H1 (cell line): ENCODE data around the gene SPTAN1. TPM values are rescaled to one million over a fixed set of nuclear protein-coding genes. Genes with fewer than 3 reads are reported as not detected.

Experiments used
- CTCF ChIA-PET: fragments of 300-600 bp; sonication (Branson Sonifier 250); formaldehyde crosslinking; loops from one replicate; lab custom pipeline; 2021; ENCODE audit not compliant: partially characterized antibody; lab: Charles Lee
- POLR2A ChIA-PET: fragments of 300-600 bp; sonication (Branson Sonifier 250); formaldehyde crosslinking; loops from one replicate; lab custom pipeline; 2021; ENCODE audit warnings: inconsistent platforms; ENCODE audit not compliant: partially characterized antibody; lab: Charles Lee
- DNase-seq, 2 experiments: peaks; one replicate each; pipeline versions ENCODE4 v3.0.0 to v3.0.0-alpha.2; 2010 to 2022; ENCODE audit warnings: low spot score in 2 of 2, low read depth in 1 of 2, mixed read lengths in 1 of 2
- FAIRE-seq: peaks from 2 replicates; lab custom pipeline; 2011; peaks lifted over from hg19 to GRCh38; lab: Jason Lieb, UNC
- H2AFZ ChIP-seq: 2 replicates; pipeline ENCODE4 v1.8.1; 2012; ENCODE audit warnings: low read length, inconsistent platforms
- H2AK5ac ChIP-seq: 2 replicates; pipeline ENCODE4 v1.6.1; 2013; ENCODE audit warnings: low read depth, low read length
- H2BK120ac ChIP-seq: replicated peaks from 2 replicates; pipeline ENCODE3; 2013; ENCODE audit warnings: low read depth, low read length, inconsistent platforms
- H2BK12ac ChIP-seq: 2 replicates; pipeline ENCODE4 v1.6.1; 2013; ENCODE audit warnings: low read depth, low read length
- H2BK15ac ChIP-seq: 2 replicates; pipeline ENCODE4 v1.6.1; 2013; ENCODE audit warnings: low read length
- H2BK20ac ChIP-seq: 2 replicates; pipeline ENCODE4 v1.6.1; 2013; ENCODE audit warnings: low read length
- H2BK5ac ChIP-seq: 2 replicates; pipeline ENCODE4 v1.6.1; 2013; ENCODE audit warnings: low read depth, low read length
- H3K14ac ChIP-seq: 2 replicates; pipeline ENCODE4 v1.6.1; 2013; ENCODE audit warnings: inconsistent platforms; ENCODE audit not compliant: insufficient read length
- H3K18ac ChIP-seq: 2 replicates; pipeline ENCODE4 v1.6.1; 2013; ENCODE audit warnings: low read length; ENCODE audit errors: extremely low read depth
- H3K23ac ChIP-seq: 2 replicates; pipeline ENCODE4 v1.6.1; 2013; ENCODE audit warnings: inconsistent platforms; ENCODE audit not compliant: insufficient read length
- H3K23me2 ChIP-seq: 2 replicates; pipeline ENCODE4 v1.6.1; 2013; ENCODE audit warnings: low read depth, low read length
- H3K27ac ChIP-seq: 2 replicates; pipeline ENCODE4 v1.6.1; 2011; ENCODE audit warnings: low read depth, low read length, inconsistent platforms
- H3K27me3 ChIP-seq, 4 experiments: replicated peaks in 1 of 4; 1 replicate in 1 of 4; 2 replicates in 3 of 4; pipeline versions ENCODE4 v1.6.1 to v1.8.1; 2011 to 2013; ENCODE audit warnings: low read length in 3 of 4, mild to moderate bottlenecking in 3 of 4, inconsistent platforms in 2 of 4, mixed read lengths in 2 of 4, moderate library complexity in 1 of 4; ENCODE audit not compliant: control insufficient read depth in 3 of 4, insufficient read depth in 3 of 4; ENCODE audit errors: extremely low read depth in 1 of 4
- H3K36me3 ChIP-seq, 4 experiments: 2 replicates each; pipeline versions ENCODE4 v1.6.1 to v1.8.1; 2011 to 2013; ENCODE audit warnings: mild to moderate bottlenecking in 4 of 4, low read length in 3 of 4, moderate library complexity in 2 of 4, control low read depth in 1 of 4, inconsistent platforms in 1 of 4; ENCODE audit not compliant: insufficient read depth in 4 of 4, control insufficient read depth in 2 of 4
- H3K4ac ChIP-seq: replicated peaks from 2 replicates; pipeline ENCODE3; 2013; ENCODE audit warnings: low read length, low read depth, mixed read lengths, inconsistent platforms; ENCODE audit not compliant: insufficient read length
- H3K4me1 ChIP-seq, 4 experiments: replicated peaks in 1 of 4; 1 replicate in 1 of 4; 2 replicates in 3 of 4; pipeline versions ENCODE4 v1.6.1 to v1.8.1; 2011 to 2013; ENCODE audit warnings: low read length in 3 of 4, inconsistent platforms in 2 of 4, mixed read lengths in 1 of 4; ENCODE audit not compliant: insufficient read depth in 4 of 4, control insufficient read depth in 3 of 4
- H3K4me2 ChIP-seq, 2 experiments: 2 replicates each; pipeline versions ENCODE4 v1.6.1 to v1.8.1; 2011 to 2013; ENCODE audit warnings: low read depth in 2 of 2, low read length in 2 of 2, control low read depth in 1 of 2, inconsistent platforms in 1 of 2, mild to moderate bottlenecking in 1 of 2; ENCODE audit not compliant: insufficient read depth in 1 of 2
- H3K4me3 ChIP-seq, 4 experiments: fragments of 200-600, 300-600 bp in 1 of 4; sonication (generic), shearing (Covaris generic), sonication (Bioruptor Twin) in 1 of 4; 2 replicates each; pipeline versions ENCODE4 v1.5.1 to v1.8.1; 2011 to 2016; ENCODE audit warnings: low read length in 4 of 4, low read depth in 3 of 4, control low read depth in 2 of 4, inconsistent platforms in 2 of 4, mild to moderate bottlenecking in 2 of 4, mixed read lengths in 1 of 4, moderate library complexity in 1 of 4; ENCODE audit not compliant: insufficient read depth in 2 of 4; ENCODE audit errors: extremely low read depth in 1 of 4
- H3K56ac ChIP-seq: replicated peaks from 2 replicates; pipeline ENCODE3; 2013; ENCODE audit warnings: low read depth, mild to moderate bottlenecking, mixed read lengths, low read length, inconsistent platforms; ENCODE audit not compliant: insufficient read length
- H3K79me1 ChIP-seq: 2 replicates; pipeline ENCODE4 v1.6.1; 2013; ENCODE audit warnings: low read depth, low read length, control low read depth
- H3K79me2 ChIP-seq, 2 experiments: 2 replicates each; pipeline versions ENCODE4 v1.6.1 to v1.8.1; 2012 to 2013; ENCODE audit warnings: low read length in 2 of 2, mild to moderate bottlenecking in 2 of 2, inconsistent platforms in 1 of 2; ENCODE audit not compliant: insufficient read depth in 2 of 2, control insufficient read depth in 1 of 2
- H3K9ac ChIP-seq, 4 experiments: replicated peaks in 1 of 4; 1 replicate in 1 of 4; 2 replicates in 3 of 4; pipeline versions ENCODE4 v1.6.1 to v1.8.1; 2011 to 2013; ENCODE audit warnings: low read depth in 3 of 4, low read length in 3 of 4, control low read depth in 2 of 4, mild to moderate bottlenecking in 2 of 4, moderate library complexity in 2 of 4, inconsistent platforms in 1 of 4; ENCODE audit errors: extremely low read depth in 1 of 4
- H3K9me3 ChIP-seq, 2 experiments: 2 replicates each; pipeline versions ENCODE4 v1.6.1 to v1.8.1; 2012 to 2013; ENCODE audit warnings: mild to moderate bottlenecking in 2 of 2, moderate library complexity in 2 of 2, control low read depth in 1 of 2, inconsistent platforms in 1 of 2, low read depth in 1 of 2, low read length in 1 of 2, mixed read lengths in 1 of 2; ENCODE audit not compliant: insufficient read depth in 2 of 2
- H4K20me1 ChIP-seq, 2 experiments: replicated peaks in 1 of 2; 2 replicates each; pipeline versions ENCODE3 to v1.8.1; 2011 to 2013; ENCODE audit warnings: inconsistent platforms in 2 of 2, low read length in 2 of 2, mild to moderate bottlenecking in 1 of 2; ENCODE audit not compliant: insufficient read depth in 2 of 2, control insufficient read depth in 1 of 2
- H4K5ac ChIP-seq: 2 replicates; pipeline ENCODE4 v1.6.1; 2013; ENCODE audit warnings: low read length, low read depth, mixed read lengths, inconsistent platforms; ENCODE audit not compliant: insufficient read length
- H4K8ac ChIP-seq: 2 replicates; pipeline ENCODE4 v1.8.0; 2013; ENCODE audit warnings: mild to moderate bottlenecking, moderate library complexity, low read length, inconsistent platforms; ENCODE audit not compliant: insufficient read depth; ENCODE audit errors: extremely low read depth
- H4K91ac ChIP-seq: replicated peaks from 2 replicates; pipeline ENCODE3; 2013; ENCODE audit warnings: low read length, mixed read lengths, inconsistent platforms; ENCODE audit not compliant: insufficient read length
- ATF2 ChIP-seq: IDR thresholded peaks from 2 replicates; pipeline ENCODE4 v1.6.1; 2012; ENCODE audit warnings: low read length, inconsistent platforms
- KDM4A ChIP-seq: IDR thresholded peaks from one replicate; pipeline ENCODE4 v1.7.1; 2012; ENCODE audit warnings: low read depth, mild to moderate bottlenecking, moderate library complexity, low read length, inconsistent platforms; ENCODE audit not compliant: severe bottlenecking
- KDM5A ChIP-seq: fragments of 200-600 bp; IDR thresholded peaks from 2 replicates; pipeline ENCODE4 v1.7.1; 2012; ENCODE audit warnings: mild to moderate bottlenecking, low read length, inconsistent platforms, mixed read lengths
- WGBS, 2 experiments: shearing (Covaris generic) in 1 of 2; methylation state at CpG; one replicate each; pipeline versions ENCODE4 v1.1.6 to v1.1.7; 2013 to 2015; ENCODE audit warnings: low lambda C conversion rate in 2 of 2, mixed read lengths in 2 of 2, inconsistent platforms in 1 of 2, low coverage in 1 of 2, missing lambda C conversion rate in 1 of 2; ENCODE audit not compliant: insufficient replicate concordance in 2 of 2, insufficient coverage in 1 of 2, insufficient read length in 1 of 2; ENCODE audit errors: extremely low coverage in 1 of 2, missing lambda C conversion rate in 1 of 2; 5-methylcytosine and 5-hydroxymethylcytosine counted together
- polyA plus RNA-seq, 7 experiments: library from polyadenylated mRNA; depleted of rRNA in 3 of 7; stranded (reverse) in 5 of 7; unstranded in 2 of 7; fragments of >200 nt in 5 of 7; fragments of 200-250 nt in 2 of 7; gene quantifications; 1 replicate in 5 of 7; 2 replicates in 1 of 7; 4 replicates in 1 of 7; pipeline versions ENCODE4 v1.2.1 to v1.2.3, GENCODE V29; 2011 to 2013; ENCODE audit warnings: missing spikeins in 2 of 7, mixed read lengths in 2 of 7
- total RNA-seq: library from RNA; stranded (reverse); fragmentation: NEBNext Ultra II Directional; extraction: Animal tissue kit (Norgen Biotek cat#: 25700); gene quantifications from 2 replicates; pipeline ENCODE4 v1.2.1, GENCODE V29; 2021

Gene SPTAN1
- total and polyA plus RNA-seq, 2 of the 8 experiments (the other 6 are each of a cell fraction or from before 2014, with no cell fraction given), result 182 to 216 TPM

GRCh38 chr9:128550226-128550625 is 2.2 kb upstream of the SPTAN1 start:
- Histone ChIP-seq H2AK5ac (no peak overlapping the region), H3K9me3 (no peaks in the 10 kb centered on the region), H4K8ac (no peak overlapping the region), H2BK120ac (no peak overlapping the region), H3K9ac (no peak overlapping the region), H3K79me2 (peaks cover 0 to 23% of the 10 kb centered on the region in 2 experiments; a peak in 2 of 4 replicates), H2BK5ac (no peak overlapping the region), H3K56ac (no peak overlapping the region), H3K4me2 (no peak overlapping the region), H3K27ac (no peak overlapping the region), H4K91ac (no peak overlapping the region), H3K36me3 (no peaks in the 10 kb centered on the region), H3K4me3 (no peak overlapping the region), H3K23me2 (peaks cover 5% of the 10 kb centered on the region), H3K14ac (no peak overlapping the region), H2BK12ac (no peak overlapping the region), H2BK15ac (no peak overlapping the region), H2BK20ac (no peak overlapping the region), H4K5ac (no peak overlapping the region), H3K23ac (no peak overlapping the region), H3K18ac (no peak overlapping the region), H3K4ac (no peak overlapping the region), H2AFZ (no peak overlapping the region)
- FAIRE-seq, result no peak
- DNase-seq, result no peak
- 79% methylated on average over 2 of the region's 2 CpGs; no CpG with 5 or more reads in 1 of the 2 experiments for WGBS, 2 experiments
- TF ChIP-seq KDM5A (no peak), KDM4A (no peak), ATF2 (no peak)
- TF ChIP-seq, all 59 proteins: peak for 0
- H3K79me1 ChIP-seq, result no peaks in the 10 kb centered on the region
- ChIA-PET CTCF (interaction anchor here (0.5 to 1.3 kb wide), 5 partner anchors 10 to 121 kb away, joined by 3 to 5 read pairs (median 3); no protein-coding TSS in a partner anchor), POLR2A (interaction anchor here (1.3 to 7.2 kb wide), 6 partner anchors 9 to 146 kb away, joined by 3 to 59 read pairs (median 6); partner anchors contain the start of gene GLE1)
- peaks cover 0 to 3% (median 0%) of the 10 kb centered on the region in 4 experiments; a peak in 3 of 7 replicates for H3K27me3 ChIP-seq
- H4K20me1 ChIP-seq, result peaks cover 2 to 8% of the 10 kb centered on the region in 2 experiments
- H3K4me1 ChIP-seq, result peaks cover 10 to 16% (median 15%) of the 10 kb centered on the region in 4 experiments
